Heart right ventricle (tissue), 16 donors: ENCODE data around the gene ZNF683. TPM values are rescaled to one million over a fixed set of nuclear protein-coding genes. Genes with fewer than 3 reads are reported as not detected.
"Not testable (repeated sequence)": the region's sequence is repeated elsewhere in the genome, so short reads cannot be mapped to it uniquely, and the experiment has no call there.

ENCODE experiments used
- ATAC-seq, 8 donors: fragments of 200-7000 bp; cut with Tn5 transposase; one replicate each; pipeline ENCODE4 v1.9.1; 2020; ENCODE audit warnings: mild to moderate bottlenecking in 8 of 8, moderate library complexity in 8 of 8, moderate number of reproducible peaks in 1 of 8
- DNase-seq, 2 donors: peaks; one replicate each; pipeline ENCODE4 v3.0.0-alpha.2; 2020
- H3K27ac ChIP-seq, 10 donors: fragments of 200-600 bp; sonication (generic) in 2 of 10; one replicate each; pipeline versions ENCODE4 v1.5.0 to v1.8.0; 2020 to 2022; ENCODE audit warnings: mild to moderate bottlenecking in 3 of 10
- H3K27me3 ChIP-seq, 7 donors: fragments of 200-600 bp; one replicate each; pipeline ENCODE4 v1.8.0; 2021 to 2022; ENCODE audit warnings: mild to moderate bottlenecking in 2 of 7
- H3K36me3 ChIP-seq, 9 donors: fragments of 200-600 bp; sonication (generic) in 1 of 9; one replicate each; pipeline versions ENCODE4 v1.5.0 to v1.8.0; 2020 to 2022; ENCODE audit warnings: mild to moderate bottlenecking in 2 of 9
- H3K4me1 ChIP-seq, 9 donors: fragments of 200-600 bp; sonication (generic) in 1 of 9; one replicate each; pipeline versions ENCODE4 v1.5.0 to v1.8.0; 2020 to 2022; ENCODE audit warnings: mild to moderate bottlenecking in 4 of 9
- H3K4me3 ChIP-seq, 10 donors: fragments of 200-600 bp; sonication (generic) in 2 of 10; one replicate each; pipeline versions ENCODE4 v1.5.0 to v1.8.0; 2020 to 2022; ENCODE audit warnings: mild to moderate bottlenecking in 7 of 10, moderate library complexity in 2 of 10
- H3K9me3 ChIP-seq, 11 donors: fragments of 200-600 bp in 10 of 11; sonication (generic) in 2 of 11; one replicate each; pipeline versions ENCODE4 v1.5.0 to v1.8.0; 2013 to 2022; ENCODE audit warnings: mild to moderate bottlenecking in 2 of 11, control low read depth in 1 of 11, moderate library complexity in 1 of 11
- CTCF ChIP-seq, 9 donors: fragments of 200-600 bp; sonication (generic) in 2 of 9; IDR thresholded peaks; one replicate each; pipeline versions ENCODE4 v1.5.0 to v1.8.0; 2021 to 2022; ENCODE audit warnings: antibody characterized with exemption in 9 of 9, mild to moderate bottlenecking in 5 of 9, moderate library complexity in 1 of 9
- WGBS, 2 donors: extraction: QIAGEN DNeasy Blood & Tissue Kit; methylation state at CpG; one replicate each; pipeline ENCODE4 v1.1.7; 2013; ENCODE audit warnings: inconsistent platforms in 1 of 2; 5-methylcytosine and 5-hydroxymethylcytosine counted together
- intact Hi-C, 10 donors: fragments of 100-400 bp; cut with DNase I; formaldehyde crosslinking; loops; one replicate each; pipeline versions ENCODE4 v1.11.1 to v1.14.2; 2022
- polyA plus RNA-seq, 2 donors: library from polyadenylated mRNA; stranded (reverse); fragments of 200-250 nt; gene quantifications; one replicate each; pipeline ENCODE4 v1.2.3, GENCODE V29; 2013
- total RNA-seq, 10 donors: library from RNA; stranded (reverse); fragmentation: NEBNext Ultra II Directional in 3 of 10; extraction: Animal tissue kit (Norgen Biotek cat#: 25700) in 3 of 10; gene quantifications; one replicate each; pipeline versions ENCODE4 v1.2.1 to v1.2.4, GENCODE V29; 2021 to 2023
- donor health status: Arrhythmogenic right ventricular cardiomyopathy.
- donor health status: ischemic (EF 13 %, LVEDD 7.1; RV severe dilation, severe dysfunction).
- donor health status: healthy with polysubstance abuse.
- donor health status: DM: no; HTN: yes; CAD: no.
- donor health status: DM: no; HTN: no; CAD: no.
- donor health status: ischemic (EF 25% LVEDD 6.9; RV normal size, moderate dysfunction).
- donor health status: ischemic (EF 25% LVEDD 5.7; RV mildly dilated, moderate dysfunction).
- donor health status: healthy.
- donor health status: DM: yes; HTN: yes; CAD: no.
- donor health status: Ischemic cardiomyopathy.
- donor health status: ischemic (EF 35%, LVEDD 5.7; RV mildly dilated, moderate dysfunction).
- donor health status: nonischemic (EF 11% LVEDD 7.7; RV severe dilation, severe dysfunction).
- donor health status: DM: yes; HTN: yes; CAD: no.
- donor health status: PGD.
- donor health status: ischemic (EF 29% LVEDD 5.4; RV normal size, mild dysfunction).
- donor health status: nonischemic (EF 23%, LVEDD 6.1; RV moderate dilation, normal function).

ZNF683 gene
- total and polyA plus RNA-seq, 12 donors, result 0.04 to 1.3 (median 0.15) TPM; not detected in 9

DNA sequence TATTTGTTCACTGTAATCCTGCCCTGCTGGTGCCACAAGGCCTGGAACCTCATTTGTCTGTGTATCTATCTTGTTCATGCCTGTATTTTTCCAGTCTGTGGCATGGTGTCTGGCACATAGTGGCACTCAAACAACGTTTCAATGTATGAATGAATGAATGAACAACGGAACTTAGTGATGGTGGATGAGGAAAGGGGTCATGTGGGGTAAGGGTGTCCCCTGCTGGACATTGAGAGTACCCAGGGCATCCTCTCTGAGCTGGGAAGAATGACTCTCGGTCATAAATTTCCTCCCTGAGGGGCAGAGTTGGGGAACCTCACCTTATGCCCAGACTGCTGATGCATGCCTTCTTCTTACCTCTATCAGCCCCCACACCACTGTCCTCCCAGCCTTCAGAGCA, 18.9 kb upstream of the ZNF683 start:
- DNase-seq (no peak), ATAC-seq (no peak)
- Histone ChIP-seq H3K4me3 (no peak overlapping the region), H3K27ac (no peak overlapping the region), H3K4me1 (no peaks in the 10 kb centered on the region), H3K36me3 (no peaks in the 10 kb centered on the region), H3K9me3 (no peaks in the 10 kb centered on the region), H3K27me3 (peaks cover 0 to 31% (median 12%) of the 10 kb centered on the region in 7 donors)
- peak in 4 of 9 donors; percentile 9 to 60 (median 18) for TF ChIP-seq CTCF (IDR thresholded peaks at IDR 0.05)
- intact Hi-C loops, result no loop called here
- WGBS, 2 donors, result 2 to 5% methylated on average over 3 of the region's 3 CpGs

- TF ChIP-seq CTCF (IDR thresholded peaks at IDR 0.05), result no peak
- Histone ChIP-seq H3K27ac (no peak overlapping the region), H3K27me3 (peaks cover 0 to 34% (median 12%) of the 10 kb centered on the region in 7 donors), H3K36me3 (no peaks in the 10 kb centered on the region), H3K4me3 (no peak overlapping the region), H3K4me1 (peaks cover 0 to 9% (median 0%) of the 10 kb centered on the region in 9 donors), H3K9me3 (no peaks in the 10 kb centered on the region)
- no peak for DNase-seq
- intact Hi-C loops, result no loop called here
- WGBS, 2 donors, result 57 to 68% methylated on average over 4 of the region's 4 CpGs
- ATAC-seq, result no peak
Observed at GRCh38 chr1:26389604-26390247, 17.2 kb upstream of the ZNF683 start.

DNA sequence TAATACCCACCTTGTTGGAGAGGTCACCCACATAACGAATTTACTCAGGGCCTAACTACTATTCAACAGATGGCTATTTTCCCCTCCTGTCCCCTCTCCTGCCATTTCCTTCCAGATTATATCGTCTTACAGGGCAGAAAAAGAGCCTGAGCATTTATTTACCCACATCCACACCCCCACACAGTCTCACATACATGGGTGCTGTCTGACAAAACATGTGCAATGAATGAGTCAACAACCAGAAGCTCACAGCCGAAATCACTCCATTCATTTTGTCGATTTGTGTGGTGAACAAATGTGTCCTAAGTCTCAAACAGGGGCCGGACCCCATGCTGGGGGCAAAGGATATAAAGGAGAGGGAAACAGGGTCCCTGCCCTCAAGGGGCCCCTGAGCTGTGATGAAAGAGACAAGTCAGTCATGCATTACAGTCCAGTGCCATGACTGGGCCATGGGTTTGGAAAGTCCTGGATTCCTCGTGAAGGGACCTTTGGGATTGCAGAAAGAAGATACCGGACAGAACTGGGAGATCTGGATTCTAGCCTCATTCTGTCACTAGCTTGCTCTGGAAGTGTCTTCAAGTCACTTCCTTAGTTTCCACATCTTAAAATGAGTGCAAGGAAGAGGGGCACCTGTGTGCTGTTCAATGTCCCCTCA, 16.4 kb upstream of the ZNF683 start:
- no peak overlapping the region for H3K27ac ChIP-seq
- no peak overlapping the region for H3K4me3 ChIP-seq
- intact Hi-C loops, result no loop called here
- H3K9me3 ChIP-seq, result no peaks in the 10 kb centered on the region
- peaks cover 0 to 34% (median 12%) of the 10 kb centered on the region in 7 donors for H3K27me3 ChIP-seq
- peaks cover 0 to 9% (median 0%) of the 10 kb centered on the region in 9 donors for H3K4me1 ChIP-seq
- no peak for TF ChIP-seq CTCF (IDR thresholded peaks at IDR 0.05)
- DNase-seq (no peak), ATAC-seq (no peak)
- WGBS, 2 donors, result 68 to 76% methylated on average over 7 of the region's 7 CpGs
- no peaks in the 10 kb centered on the region for H3K36me3 ChIP-seq

- no peak for ATAC-seq
- H3K36me3 ChIP-seq, result no peaks in the 10 kb centered on the region
- 74 to 78% methylated on average over 7 of the region's 7 CpGs for WGBS, 2 donors
- peaks cover 0 to 9% (median 0%) of the 10 kb centered on the region in 9 donors for H3K4me1 ChIP-seq
- H3K27ac ChIP-seq, result no peak overlapping the region
- H3K9me3 ChIP-seq, result no peaks in the 10 kb centered on the region
- intact Hi-C loops, result no loop called here
- no peak overlapping the region for H3K4me3 ChIP-seq
- TF ChIP-seq CTCF (IDR thresholded peaks at IDR 0.05), result no peak
- peaks cover 0 to 42% (median 12%) of the 10 kb centered on the region in 7 donors for H3K27me3 ChIP-seq
- DNase-seq, result no peak
Observed at GRCh38 chr1:26387447-26387846, 14.9 kb upstream of the ZNF683 start.

DNA sequence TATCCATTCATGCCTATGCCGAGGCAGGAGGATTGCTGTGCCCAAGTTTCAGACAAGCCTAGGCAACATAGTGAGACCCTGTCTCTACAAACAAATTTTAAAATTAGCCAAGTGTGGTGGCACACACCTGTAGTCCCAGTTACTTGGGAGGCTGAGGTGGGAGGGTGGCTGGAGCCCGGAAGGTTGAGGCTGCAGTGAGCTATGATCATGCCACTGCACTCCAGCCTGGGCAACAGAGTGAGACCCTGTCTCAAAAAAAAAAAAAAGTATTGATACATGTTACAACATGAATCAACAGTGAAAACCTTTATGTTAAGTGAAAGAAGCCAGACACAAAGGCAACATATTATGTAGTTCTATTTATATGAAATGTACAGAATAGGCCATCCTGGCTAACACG, 12.5 kb upstream of the ZNF683 start:
- ATAC-seq, H3K4me3 ChIP-seq, intact Hi-C loops, H3K27ac ChIP-seq, DNase-seq, H3K9me3 ChIP-seq, H3K4me1 ChIP-seq, H3K36me3 ChIP-seq: not testable (repeated sequence)
- WGBS, 2 donors, result 75 to 94% methylated on average over 3 of the region's 3 CpGs
- peaks cover 0 to 50% (median 15%) of the 10 kb centered on the region in 7 donors for H3K27me3 ChIP-seq
